Measurements from ENCODE around the gene GPBAR1.

Gene GPBAR1

GRCh38 chr2:218290316-218291261 is 29.8 kb downstream of the GPBAR1 start:
- peak; percentile 31; the same call in 2 of the 3 replicates for ATAC-seq (ENCODE audit: insufficient read depth, low read depth)
- no peak overlapping the region for H3K4me3 ChIP-seq (ENCODE audit: low read depth in 1 of 2, low read length in 2 of 2)

DNA sequence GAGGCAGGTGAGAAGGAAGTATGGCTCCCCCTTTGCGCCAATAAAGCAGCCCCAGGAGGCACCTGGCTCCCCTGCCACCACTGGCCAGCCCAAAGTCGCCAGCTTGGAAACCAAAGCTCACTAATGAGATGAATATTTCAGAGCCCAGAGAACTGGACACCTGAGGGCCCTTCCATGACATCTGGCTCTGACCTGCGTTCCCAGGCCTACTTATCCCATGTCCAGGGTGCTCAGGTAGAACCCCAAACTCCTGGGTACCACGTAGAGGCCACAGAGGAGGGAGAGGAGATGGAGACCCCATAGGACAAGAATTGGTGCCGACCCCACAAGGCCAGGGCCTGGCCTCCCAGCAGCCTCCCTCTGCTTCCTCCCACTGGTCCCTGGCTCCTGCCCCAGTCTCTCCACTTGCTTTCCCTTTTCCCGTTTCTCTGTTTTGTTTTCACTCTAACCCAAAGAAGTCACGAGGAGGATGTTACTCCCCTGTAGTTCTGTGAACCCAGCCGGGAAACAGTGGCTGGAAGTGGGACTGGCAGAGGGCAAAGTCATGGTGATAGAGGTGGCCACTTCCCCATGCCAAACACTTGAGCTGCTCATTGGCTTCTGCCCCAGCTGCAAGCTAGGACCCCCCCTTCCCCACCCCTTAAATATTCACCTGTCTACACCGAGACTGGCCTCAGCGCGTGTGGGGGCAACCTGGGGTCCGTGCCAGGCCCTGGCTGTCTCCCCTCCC is 30.7 kb downstream of the GPBAR1 start:
- Histone ChIP-seq H3K4me3 (ENCODE audit: low read depth in 1 of 2, low read length in 2 of 2) (no peak overlapping the region), H3K9ac (ENCODE audit: low read depth, low read length) (no peak overlapping the region), H3K4me1 (ENCODE audit: insufficient read depth, low read length) (peaks cover 9% of the 10 kb centered on the region), H3K79me2 (ENCODE audit: insufficient read depth, low read length) (no peaks in the 10 kb centered on the region), H3K36me3 (ENCODE audit: insufficient read depth, low read length) (no peaks in the 10 kb centered on the region), H3K27me3 (ENCODE audit: insufficient read depth, low read length, poor library complexity) (no peaks in the 10 kb centered on the region), H3K27ac (ENCODE audit: low read length) (no peak overlapping the region), H3K9me3 (ENCODE audit: insufficient read depth, low read length, severe bottlenecking) (no peaks in the 10 kb centered on the region), H4K20me1 (ENCODE audit: insufficient read depth, low read length) (no peaks in the 10 kb centered on the region), H3K4me2 (ENCODE audit: insufficient read depth, low read length) (no peak overlapping the region), H2AFZ (ENCODE audit: low read depth, low read length) (no peak overlapping the region)
- TF ChIP-seq, protein P1, sequence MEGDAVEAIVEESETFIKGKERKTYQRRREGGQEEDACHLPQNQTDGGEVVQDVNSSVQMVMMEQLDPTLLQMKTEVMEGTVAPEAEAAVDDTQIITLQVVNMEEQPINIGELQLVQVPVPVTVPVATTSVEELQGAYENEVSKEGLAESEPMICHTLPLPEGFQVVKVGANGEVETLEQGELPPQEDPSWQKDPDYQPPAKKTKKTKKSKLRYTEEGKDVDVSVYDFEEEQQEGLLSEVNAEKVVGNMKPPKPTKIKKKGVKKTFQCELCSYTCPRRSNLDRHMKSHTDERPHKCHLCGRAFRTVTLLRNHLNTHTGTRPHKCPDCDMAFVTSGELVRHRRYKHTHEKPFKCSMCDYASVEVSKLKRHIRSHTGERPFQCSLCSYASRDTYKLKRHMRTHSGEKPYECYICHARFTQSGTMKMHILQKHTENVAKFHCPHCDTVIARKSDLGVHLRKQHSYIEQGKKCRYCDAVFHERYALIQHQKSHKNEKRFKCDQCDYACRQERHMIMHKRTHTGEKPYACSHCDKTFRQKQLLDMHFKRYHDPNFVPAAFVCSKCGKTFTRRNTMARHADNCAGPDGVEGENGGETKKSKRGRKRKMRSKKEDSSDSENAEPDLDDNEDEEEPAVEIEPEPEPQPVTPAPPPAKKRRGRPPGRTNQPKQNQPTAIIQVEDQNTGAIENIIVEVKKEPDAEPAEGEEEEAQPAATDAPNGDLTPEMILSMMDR (IDR thresholded peaks at IDR 0.05; ENCODE audit: borderline replicate concordance, extremely low read depth, low read length, poor library complexity, severe bottlenecking) = no peak
- TF ChIP-seq EZH2 (IDR thresholded peaks at IDR 0.05; ENCODE audit: borderline replicate concordance, low read depth, low read length, severe bottlenecking) = no peak
- DNase-seq (no peak), ATAC-seq (ENCODE audit: insufficient read depth, low read depth) (no peak)

More at GRCh38 chr2:218290316-218291261, 29.8 kb downstream of the GPBAR1 start:
- H3K27ac ChIP-seq (ENCODE audit: low read length) = no peak overlapping the region
- no peaks in the 10 kb centered on the region for H3K36me3 ChIP-seq (ENCODE audit: insufficient read depth, low read length)
- H4K20me1 ChIP-seq (ENCODE audit: insufficient read depth, low read length) = no peaks in the 10 kb centered on the region
- H3K27me3 ChIP-seq (ENCODE audit: insufficient read depth, low read length, poor library complexity) = no peaks in the 10 kb centered on the region
- H3K9me3 ChIP-seq (ENCODE audit: insufficient read depth, low read length, severe bottlenecking) = no peaks in the 10 kb centered on the region
- no peak overlapping the region for H2AFZ ChIP-seq (ENCODE audit: low read depth, low read length)
- H3K4me1 ChIP-seq (ENCODE audit: insufficient read depth, low read length) = peaks cover 17% of the 10 kb centered on the region
- H3K4me2 ChIP-seq (ENCODE audit: insufficient read depth, low read length) = no peak overlapping the region
- no peaks in the 10 kb centered on the region for H3K79me2 ChIP-seq (ENCODE audit: insufficient read depth, low read length)
- no peak overlapping the region for H3K9ac ChIP-seq (ENCODE audit: low read depth, low read length)
- TF ChIP-seq EZH2 (IDR thresholded peaks at IDR 0.05; ENCODE audit: borderline replicate concordance, low read depth, low read length, severe bottlenecking) = no peak
- TF ChIP-seq, protein P1 (IDR thresholded peaks at IDR 0.05; ENCODE audit: borderline replicate concordance, extremely low read depth, low read length, poor library complexity, severe bottlenecking) = no peak
- peak; percentile 43 for DNase-seq

- H3K4me3 ChIP-seq (ENCODE audit: low read depth in 1 of 2, low read length in 2 of 2) = no peak within 1 kb of the TSS
- no peak within 1 kb of the TSS for H3K9ac ChIP-seq (ENCODE audit: low read depth, low read length)
- no peaks in the 10 kb centered on the region for H3K9me3 ChIP-seq (ENCODE audit: insufficient read depth, low read length, severe bottlenecking)
- DNase-seq (no peak), ATAC-seq (ENCODE audit: insufficient read depth, low read depth) (0 out of 3 replicates have a peak, but pooled peaks have one; percentile 32)
- H3K27me3 ChIP-seq (ENCODE audit: insufficient read depth, low read length, poor library complexity) = no peaks in the 10 kb centered on the region
- TF ChIP-seq EZH2 (IDR thresholded peaks at IDR 0.05; ENCODE audit: borderline replicate concordance, low read depth, low read length, severe bottlenecking) = no peak
- TF ChIP-seq, protein P1 (IDR thresholded peaks at IDR 0.05; ENCODE audit: borderline replicate concordance, extremely low read depth, low read length, poor library complexity, severe bottlenecking) = no peak
- no peaks in the 10 kb centered on the region for H3K36me3 ChIP-seq (ENCODE audit: insufficient read depth, low read length)
- H3K4me1 ChIP-seq (ENCODE audit: insufficient read depth, low read length) = peaks cover under 1% of the 10 kb centered on the region; the same call in 1 of the 2 replicates
- no peak within 1 kb of the TSS for H3K27ac ChIP-seq (ENCODE audit: low read length)
- no peaks in the 10 kb centered on the region for H4K20me1 ChIP-seq (ENCODE audit: insufficient read depth, low read length)
- no peak within 1 kb of the TSS for H3K4me2 ChIP-seq (ENCODE audit: insufficient read depth, low read length)
- H2AFZ ChIP-seq (ENCODE audit: low read depth, low read length) = no peak within 1 kb of the TSS
- no peaks in the 10 kb centered on the region for H3K79me2 ChIP-seq (ENCODE audit: insufficient read depth, low read length)
Observed at GRCh38 chr2:218292048-218293014, 31.5 kb downstream of the GPBAR1 start, which contains the start of gene TMBIM1. Gene TMBIM1 (minus strand): TSS chr2:218292503. CDS start chr2:218282141, 10,362 bp downstream.

All from DND-41 (cell line).